Measurements from ENCODE around the gene MARK1.

The MARK1 gene

DNA sequence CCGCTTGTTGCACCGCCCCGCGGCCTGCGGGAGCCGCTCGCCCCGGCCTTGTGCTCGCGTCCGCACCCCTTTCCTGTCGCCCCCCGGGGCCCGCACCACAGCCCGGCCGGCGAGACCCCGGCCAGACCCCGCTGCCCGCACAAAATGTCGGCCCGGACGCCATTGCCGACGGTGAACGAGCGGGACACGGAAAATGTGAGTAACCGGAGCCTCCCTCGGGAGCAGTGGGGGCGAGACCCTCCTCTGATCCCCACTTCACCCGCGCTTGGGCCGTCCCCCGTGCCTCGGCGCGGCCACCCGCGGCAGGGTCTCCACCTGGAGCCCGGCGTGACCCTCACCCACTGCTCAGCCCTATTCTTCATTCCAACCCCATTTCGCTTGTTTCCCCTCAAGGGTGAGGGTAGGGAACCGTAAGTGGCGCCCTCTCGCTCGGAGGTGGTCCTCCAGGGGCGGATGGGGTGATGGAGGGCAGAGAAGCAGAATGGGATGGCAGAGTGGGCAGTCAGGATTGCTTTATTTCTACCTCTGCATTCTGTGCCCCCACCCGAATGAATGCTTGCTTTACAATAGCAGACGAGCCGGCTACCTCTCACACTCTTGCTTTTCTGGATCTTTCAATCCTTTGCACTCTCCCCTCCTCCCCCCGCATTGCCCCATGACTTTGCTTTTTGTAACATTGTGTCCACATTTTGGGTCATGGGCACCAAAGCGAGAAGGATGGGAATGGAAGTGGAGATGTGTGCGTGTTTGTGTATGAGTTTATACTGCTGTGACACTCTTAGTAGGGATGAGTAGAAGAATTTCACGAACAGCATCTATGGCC is 954 bp downstream of the MARK1 start:
- no peak for DNase-seq (ENCODE audit: low read depth in 1 of 2, low spot score in 1 of 2)

DNA sequence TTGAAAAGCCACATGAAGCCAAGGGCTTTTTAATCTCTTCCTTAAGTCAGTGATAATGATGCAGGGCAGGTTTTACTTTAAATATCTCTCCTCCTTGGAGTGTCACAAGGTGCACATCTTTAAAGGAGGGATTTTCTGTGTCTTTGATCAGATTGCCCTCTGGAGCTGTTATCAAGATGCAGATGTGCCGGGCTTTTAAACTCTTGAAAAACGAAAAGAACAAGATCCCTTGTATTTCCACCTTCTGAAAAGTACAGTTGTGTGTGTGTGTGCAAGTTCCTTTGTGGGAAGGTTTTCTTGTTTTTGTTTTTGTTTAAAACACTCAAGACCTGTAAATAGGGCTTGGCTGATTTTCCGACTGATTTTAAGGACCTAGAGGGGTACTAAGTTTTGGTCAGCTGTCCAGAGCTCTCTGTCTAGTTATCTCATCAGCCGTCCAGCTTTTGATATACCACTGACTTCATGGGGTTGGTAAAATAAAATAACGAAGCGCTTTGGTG is 1.6 kb downstream of the MARK1 start:
- DNase-seq (ENCODE audit: low read depth in 1 of 2, low spot score in 1 of 2): no peak

- DNase-seq (ENCODE audit: low read depth in 1 of 2, low spot score in 1 of 2): no peak
These were observed 5.7 kb downstream of the MARK1 start for GRCh38 chr1:220533504-220534109.

- DNase-seq (ENCODE audit: low read depth in 1 of 2, low spot score in 1 of 2): no peak
These were observed 17.0 kb downstream of the MARK1 start for GRCh38 chr1:220544901-220545303.

DNA sequence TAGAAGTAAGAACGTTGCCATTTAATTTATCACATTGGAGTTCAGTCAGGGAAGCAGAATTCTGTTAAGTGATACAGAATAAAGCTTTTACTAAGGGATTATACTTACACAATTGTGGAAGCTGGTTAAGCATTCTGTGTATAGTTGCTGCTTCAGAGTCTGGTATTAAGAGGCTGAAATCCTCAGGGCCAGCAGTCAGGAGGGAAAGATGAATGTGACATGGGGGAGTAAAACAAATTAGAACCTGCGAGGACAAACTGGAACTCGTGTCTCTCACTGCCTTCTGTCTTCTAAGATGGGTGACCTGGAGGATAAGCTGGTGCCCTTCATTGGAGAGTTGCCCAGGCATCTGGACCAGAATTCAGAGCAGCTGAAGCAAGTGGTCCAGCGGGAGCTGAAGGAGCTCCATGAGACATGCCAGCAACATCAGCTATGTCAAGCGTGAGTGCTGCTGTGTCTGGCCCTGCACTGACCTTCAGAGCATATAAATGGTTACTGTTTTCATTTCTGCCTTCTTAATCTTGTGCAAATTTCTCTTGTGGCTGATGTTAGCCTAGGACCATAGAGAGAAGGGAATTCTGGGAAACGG is 23.0 kb downstream of the MARK1 start:
- no peak for DNase-seq (ENCODE audit: low read depth in 1 of 2, low spot score in 1 of 2)

DNA sequence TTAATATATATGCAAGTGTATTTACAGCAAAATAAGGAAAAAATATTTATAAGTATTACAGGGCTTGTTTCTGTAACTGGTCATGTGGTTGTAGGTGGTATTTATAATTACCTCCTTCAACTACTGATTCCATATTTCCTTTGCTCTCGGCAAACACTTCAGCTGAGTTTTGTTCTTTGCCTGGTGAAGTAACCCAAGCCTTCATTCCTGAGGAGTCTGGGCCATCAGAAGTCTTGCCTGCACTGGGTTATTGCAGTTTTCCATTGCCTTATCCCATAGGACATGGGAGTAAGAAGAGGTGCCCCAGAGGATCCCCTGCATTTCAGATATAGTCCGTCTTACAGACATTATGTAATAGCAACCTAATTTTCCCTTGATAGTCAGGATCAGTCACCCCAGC is 23.8 kb downstream of the MARK1 start:
- no peak for DNase-seq (ENCODE audit: low read depth in 1 of 2, low spot score in 1 of 2)

GRCh38 chr1:220552672-220553260 is 24.8 kb downstream of the MARK1 start:
- DNase-seq (ENCODE audit: low read depth in 1 of 2, low spot score in 1 of 2): no peak

- DNase-seq (ENCODE audit: low read depth in 1 of 2, low spot score in 1 of 2): no peak
These were observed 28.7 kb downstream of the MARK1 start for GRCh38 chr1:220556641-220557040.

DNA sequence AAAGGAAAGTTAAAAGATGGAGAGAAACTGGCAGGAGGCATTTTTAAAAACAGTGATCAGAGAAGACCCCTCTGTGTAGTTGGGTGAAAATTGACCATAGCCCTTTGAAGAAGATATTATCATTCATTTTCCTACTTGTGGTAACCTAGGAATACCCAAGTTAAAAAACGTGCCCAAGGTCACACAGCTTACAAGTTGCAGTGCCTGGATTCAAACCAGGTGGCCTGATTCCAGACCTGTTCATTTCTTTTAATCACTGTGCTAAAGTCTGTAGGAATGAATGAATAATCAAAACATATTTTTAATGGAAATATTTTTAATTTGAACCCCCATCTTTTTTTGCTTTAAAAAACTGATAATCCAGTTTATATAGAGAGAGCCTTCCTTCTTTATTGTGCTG is 35.6 kb downstream of the MARK1 start:
- no peak for DNase-seq (ENCODE audit: low read depth in 1 of 2, low spot score in 1 of 2)

- no peak for DNase-seq (ENCODE audit: low read depth in 1 of 2, low spot score in 1 of 2)
These were observed 36.3 kb downstream of the MARK1 start for GRCh38 chr1:220564216-220564615.

GRCh38 chr1:220565670-220566069 is 37.7 kb downstream of the MARK1 start:
- DNase-seq (ENCODE audit: low read depth in 1 of 2, low spot score in 1 of 2): no peak

DNA sequence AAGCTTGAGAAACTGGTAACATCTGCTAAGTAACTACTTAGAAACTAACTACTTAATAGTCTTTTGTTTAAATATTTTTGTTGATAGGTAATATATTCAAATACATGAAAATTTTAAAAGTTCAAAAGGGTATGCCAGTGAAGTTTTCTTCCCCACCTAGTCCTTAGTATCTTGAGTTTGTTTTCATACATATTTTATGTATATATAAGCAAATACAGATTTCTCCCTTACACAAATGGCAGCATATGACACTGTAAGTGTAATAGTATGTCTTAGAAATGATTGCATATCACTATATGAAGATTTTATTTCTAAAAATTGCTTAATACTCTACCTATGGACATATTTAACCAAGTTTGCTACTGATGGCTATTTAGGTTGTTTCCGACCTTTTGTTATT is 38.9 kb downstream of the MARK1 start:
- no peak for DNase-seq (ENCODE audit: low read depth in 1 of 2, low spot score in 1 of 2)

- no peak for DNase-seq (ENCODE audit: low read depth in 1 of 2, low spot score in 1 of 2)
These were observed 44.5 kb downstream of the MARK1 start for GRCh38 chr1:220572416-220572815.

DNA sequence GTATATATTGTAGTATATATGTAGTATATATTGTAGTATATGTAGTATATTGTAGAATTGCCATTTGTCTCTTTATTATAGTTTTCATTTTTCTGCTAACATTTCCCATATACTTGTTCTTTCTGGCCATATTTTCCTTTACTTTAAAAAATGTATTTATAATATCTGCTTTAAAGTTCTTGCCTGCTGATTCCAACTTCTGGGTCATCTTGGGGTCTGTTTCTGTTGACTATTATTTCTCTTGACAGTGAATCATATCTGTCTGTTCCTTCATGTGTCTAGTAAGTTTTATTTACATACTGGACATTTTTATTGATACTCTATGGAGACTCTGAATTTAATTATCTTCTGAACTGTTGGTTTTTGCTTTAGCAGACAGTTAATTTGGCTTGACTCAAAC is 45.9 kb downstream of the MARK1 start:
- DNase-seq (ENCODE audit: low read depth in 1 of 2, low spot score in 1 of 2): no peak

DNA sequence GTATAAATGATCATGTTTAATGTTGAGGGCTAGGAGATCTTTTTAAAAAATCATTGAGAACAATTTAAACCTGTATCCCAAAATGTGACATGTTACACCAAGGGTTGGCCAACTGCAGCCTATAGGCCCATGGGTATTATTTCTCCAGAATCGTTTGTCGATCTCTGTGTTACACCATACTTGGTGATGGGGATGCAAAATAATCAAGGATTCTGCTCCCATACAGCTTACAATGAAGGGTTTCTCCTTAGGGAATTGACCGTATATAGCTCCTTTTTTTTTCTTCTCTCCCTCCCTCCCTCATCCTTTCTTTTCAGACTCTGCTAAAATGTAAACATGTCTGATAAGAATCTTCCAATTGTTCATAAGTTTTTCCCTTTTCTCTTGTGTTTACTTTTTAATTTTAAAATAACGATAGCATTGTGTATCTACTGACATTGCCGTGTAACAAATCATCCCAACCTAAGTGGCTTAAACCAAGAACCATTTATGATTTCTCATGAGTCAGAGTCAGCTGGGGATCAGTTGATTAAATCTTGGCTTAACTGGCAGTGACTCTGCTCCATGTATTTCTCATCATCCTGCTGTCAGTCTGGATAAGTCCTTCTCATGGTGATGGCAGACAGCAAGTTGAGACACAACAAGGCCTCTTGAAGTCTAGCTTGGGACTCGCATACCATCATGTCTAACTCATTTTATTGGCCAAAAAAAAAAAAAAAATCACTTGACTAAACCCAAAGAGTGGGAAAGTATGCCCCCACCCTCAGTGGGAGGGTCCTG is 48.0 kb downstream of the MARK1 start:
- DNase-seq (ENCODE audit: low read depth in 1 of 2, low spot score in 1 of 2): no peak

DNA sequence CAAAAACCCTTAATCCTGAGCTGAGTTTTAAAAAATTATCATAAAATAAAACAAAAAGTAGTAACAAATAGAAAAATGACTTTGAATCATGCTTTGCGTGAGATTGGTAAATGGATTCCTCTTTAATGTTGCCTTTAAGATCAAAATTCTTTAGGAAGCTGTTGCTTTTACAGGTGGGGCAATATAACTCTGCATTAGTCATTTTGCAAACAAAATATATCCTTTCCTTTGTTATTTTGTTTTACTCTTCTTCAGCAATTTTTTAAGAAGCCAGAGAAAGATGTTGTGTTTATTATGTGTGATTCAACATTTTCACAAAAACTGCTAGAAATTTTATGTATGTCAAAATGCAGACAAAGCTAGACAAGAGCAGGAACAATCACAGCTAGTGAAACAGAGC is 50.0 kb downstream of the MARK1 start:
- DNase-seq (ENCODE audit: low read depth in 1 of 2, low spot score in 1 of 2): no peak

DNA sequence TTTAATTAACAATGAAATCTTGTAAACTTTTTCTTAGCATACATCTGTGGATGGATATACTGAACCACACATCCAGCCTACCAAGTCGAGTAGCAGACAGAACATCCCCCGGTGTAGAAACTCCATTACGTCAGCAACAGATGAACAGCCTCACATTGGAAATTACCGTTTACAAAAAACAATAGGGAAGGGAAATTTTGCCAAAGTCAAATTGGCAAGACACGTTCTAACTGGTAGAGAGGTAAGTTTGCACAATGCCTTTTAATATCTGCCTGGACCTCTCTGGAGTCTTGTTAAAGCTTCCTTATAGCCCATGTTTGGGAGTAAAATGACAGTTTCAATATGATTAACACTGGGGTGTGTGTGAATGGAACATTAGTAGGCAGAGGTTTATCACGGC is 51.4 kb downstream of the MARK1 start:
- DNase-seq (ENCODE audit: low read depth in 1 of 2, low spot score in 1 of 2): no peak

GRCh38 chr1:220592714-220593113 is 64.8 kb downstream of the MARK1 start:
- no peak for DNase-seq (ENCODE audit: low read depth in 1 of 2, low spot score in 1 of 2)

- no peak for DNase-seq (ENCODE audit: low read depth in 1 of 2, low spot score in 1 of 2)
These were observed 66.4 kb downstream of the MARK1 start for GRCh38 chr1:220594356-220594755.

DNA sequence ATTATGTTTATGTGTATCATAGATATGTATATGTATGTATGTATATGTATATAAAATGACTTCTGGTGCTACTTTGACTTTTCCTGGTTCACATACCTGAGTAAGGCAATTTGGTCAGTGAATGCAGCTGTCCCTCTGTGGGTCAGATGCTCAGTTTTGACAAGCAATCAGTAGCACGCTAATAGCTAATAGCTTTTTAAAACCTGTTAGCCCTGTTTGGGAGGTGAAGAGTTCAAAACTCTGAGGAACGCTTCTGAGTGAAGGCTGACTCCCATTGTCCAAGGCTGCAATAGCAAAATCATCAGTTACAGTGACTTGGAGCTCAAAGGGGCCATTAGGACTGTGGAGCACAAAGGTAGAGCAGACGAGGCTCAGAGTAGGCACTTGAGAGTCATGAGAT is 67.2 kb downstream of the MARK1 start:
- no peak for DNase-seq (ENCODE audit: low read depth in 1 of 2, low spot score in 1 of 2)

- no peak for DNase-seq (ENCODE audit: low read depth in 1 of 2, low spot score in 1 of 2)
These were observed 77.0 kb downstream of the MARK1 start for GRCh38 chr1:220604926-220605325.
